ENCODE measurements around the gene PRAC2.

Gene PRAC2

GRCh38 chr17:48734333-48735061 lies 11.5 kb downstream of the PRAC2 start:
- no peak for DNase-seq

GRCh38 chr17:48735062-48735351 lies 12.0 kb downstream of the PRAC2 start:
- DNase-seq: no peak

DNA sequence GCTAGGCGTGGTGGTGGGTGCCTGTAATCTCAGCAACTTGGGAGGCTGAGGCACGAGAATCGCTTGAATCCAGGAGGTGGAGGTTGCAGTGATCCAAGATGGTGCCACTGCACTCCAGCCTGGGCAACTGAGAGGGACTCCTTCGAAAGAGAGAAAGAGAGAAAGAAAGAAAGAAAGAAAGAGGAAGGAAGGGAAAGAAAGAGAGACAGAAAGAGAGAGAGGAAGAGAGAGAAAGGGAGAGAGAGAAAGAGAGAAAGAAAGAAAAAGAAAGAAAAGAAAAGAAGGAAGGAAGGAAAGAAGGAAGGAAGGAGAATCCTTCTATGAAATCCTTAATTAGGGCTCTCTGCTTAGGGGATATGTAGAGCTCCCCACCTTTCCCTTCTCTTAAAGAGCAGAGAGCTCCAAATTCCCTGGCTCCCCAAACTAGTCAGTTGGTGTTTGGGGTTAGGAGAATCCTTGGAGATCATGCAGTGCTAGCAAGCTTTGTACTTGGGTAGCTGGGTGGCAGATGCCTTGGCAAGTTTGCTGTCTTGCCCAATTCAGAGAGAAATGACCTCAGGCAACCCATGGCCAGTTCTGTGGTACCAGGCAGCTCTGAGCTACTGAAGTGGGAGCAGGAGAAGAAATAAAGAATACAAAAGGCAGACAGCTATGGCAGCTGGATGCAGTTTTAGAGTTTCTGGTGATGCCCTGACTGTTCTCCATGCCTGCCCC lies 14.5 kb downstream of the PRAC2 start:
- DNase-seq: no peak

GRCh38 chr17:48738424-48738802 lies 15.4 kb downstream of the PRAC2 start:
- DNase-seq: no peak

DNA sequence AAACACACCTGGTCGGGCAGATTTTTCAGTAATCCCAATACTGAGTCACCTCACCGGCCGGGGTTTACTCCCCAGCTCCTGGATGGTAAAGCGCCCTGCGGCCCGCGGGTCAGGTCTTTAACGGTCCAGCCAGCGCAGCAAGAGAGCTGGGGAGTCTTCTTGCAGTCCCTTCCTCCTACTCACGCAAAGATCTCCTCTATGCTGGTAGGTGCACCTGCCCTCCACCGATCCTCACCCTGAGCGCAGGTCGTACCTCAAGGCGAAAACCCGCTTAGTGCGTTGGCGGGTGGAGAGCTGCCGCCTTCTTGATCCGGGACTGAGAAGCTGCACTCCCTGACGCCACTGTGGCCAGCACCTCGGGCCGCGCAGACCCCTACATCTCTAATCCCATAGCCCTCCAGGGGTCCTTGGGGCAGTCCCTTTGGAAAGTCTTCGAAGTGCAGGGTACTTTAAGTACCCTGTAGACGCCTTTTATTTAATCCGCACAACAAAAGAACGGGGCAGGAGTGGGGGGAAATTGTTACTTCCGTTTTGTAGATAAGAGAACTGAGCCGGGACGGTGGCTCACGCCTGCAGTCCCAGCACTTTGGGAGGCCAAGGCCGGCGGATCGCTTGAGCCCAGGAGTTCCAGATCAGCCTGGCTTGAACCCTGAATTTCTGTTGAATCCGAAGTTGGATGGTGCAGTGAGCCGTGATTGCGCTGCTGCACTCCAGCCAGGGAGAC lies 16.0 kb downstream of the PRAC2 start:
- no peak for DNase-seq

GRCh38 chr17:48740537-48740936 lies 17.6 kb downstream of the PRAC2 start:
- DNase-seq: no peak

DNA sequence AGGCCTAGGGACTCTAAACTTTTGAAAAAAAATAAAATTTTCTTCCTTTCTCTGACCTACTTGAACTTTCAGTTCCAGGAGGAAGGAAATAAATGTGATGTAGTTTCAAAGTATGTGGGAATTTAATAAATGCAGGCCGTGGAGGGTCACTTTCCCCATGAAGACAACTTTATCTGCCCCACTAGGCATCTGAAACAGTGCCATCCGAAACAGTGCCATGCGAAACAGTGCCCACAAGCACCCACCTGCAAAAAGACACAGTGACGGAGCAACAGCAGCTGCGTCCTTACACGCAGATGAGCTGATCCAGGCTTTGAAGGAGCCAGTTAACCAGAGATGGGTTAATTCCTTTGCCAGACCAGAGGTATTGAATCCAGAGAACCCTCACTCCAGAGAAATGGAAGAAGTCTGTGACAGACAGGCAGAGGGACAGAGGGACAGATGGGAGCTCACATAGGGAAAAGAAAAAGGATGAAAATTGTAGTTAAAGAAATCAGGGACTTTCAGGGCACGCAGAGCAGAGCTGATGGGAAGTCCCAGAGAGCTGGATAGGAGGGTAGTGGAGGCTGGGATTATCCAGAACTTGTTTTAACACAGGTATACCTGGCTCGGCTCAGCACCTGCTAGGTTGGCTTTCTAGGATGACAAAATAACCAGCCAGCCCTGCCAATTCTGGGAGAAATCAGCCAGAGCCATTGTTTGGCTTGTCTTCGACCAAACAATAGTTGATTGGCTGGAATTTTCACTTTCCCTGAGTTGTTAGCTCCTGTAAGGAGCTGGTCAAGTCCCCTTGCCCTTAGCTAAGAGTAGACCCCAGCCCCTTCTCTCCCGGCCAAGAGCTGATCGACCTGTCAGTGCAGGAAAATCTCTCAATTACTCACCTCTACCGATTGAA lies 22.6 kb downstream of the PRAC2 start:
- no peak for DNase-seq

DNA sequence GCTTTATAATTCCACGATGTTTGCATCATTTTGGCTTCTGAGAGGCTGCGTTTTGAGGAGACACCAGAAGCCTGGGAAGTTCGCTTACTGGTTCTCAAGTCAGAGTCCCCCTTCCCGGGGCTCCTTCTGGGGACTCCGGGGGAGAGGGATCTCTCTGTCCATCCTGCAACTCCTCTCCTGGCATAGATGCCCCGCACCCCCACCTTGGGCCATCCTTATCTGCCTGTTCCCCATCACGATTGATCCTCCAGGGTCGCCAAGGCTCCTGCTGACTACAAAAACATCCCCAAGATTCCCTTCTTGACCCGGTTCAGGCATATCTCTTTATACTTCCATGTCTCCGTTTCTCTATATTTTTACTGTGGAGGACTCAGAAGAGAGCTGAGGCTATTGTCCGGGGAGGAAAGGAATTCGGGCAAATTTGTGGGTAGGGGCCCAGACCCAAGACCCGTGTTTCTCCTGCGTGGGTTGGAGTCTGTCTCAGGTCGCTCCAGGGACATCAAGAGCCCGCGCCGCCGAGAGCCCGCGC lies 24.0 kb downstream of the PRAC2 start:
- DNase-seq: no peak

DNA sequence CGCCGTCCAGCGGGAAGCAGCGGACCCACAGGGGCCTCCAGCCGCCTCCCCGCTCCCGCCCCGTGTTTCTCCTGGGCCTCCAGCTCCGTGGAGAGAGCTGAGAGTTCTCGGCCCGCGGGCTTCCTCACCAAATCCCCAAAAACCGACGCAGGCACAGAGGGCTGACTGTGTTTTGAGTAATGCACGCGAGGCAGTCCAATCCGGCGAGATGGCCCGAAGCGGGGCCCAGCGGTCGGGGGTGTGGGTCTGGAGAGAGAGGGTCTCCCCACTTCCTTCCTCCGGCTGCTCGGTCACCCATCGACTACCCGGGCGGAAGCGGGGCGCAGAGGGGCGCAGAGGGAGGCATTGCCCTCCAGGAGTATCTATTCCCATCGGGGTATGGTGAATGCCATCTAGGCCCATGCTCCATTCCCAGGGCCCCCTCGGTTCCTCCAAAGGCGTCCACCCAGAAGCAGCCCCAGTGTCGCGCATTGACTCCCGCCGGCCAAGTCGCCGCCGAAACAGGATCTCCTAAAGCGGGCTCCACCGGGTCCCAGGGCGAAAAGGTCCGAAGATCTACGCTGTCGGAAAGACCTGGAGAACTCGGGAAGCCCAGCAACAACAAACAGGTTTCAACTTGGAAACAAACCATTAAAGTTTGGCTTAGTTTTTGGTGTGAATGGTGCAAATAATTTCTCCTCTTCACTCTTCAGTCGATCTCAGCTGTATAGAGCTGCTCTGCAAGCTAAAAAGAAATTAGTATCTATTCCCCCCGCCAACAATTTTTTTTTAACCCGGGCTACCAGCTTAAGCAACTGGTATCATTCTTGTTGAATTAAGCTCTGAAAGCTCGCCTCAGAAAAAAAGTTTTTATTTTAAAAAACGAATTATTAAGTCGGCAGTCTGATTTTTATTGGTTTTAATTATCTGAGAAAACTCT lies 24.7 kb downstream of the PRAC2 start:
- DNase-seq: no peak

DNA sequence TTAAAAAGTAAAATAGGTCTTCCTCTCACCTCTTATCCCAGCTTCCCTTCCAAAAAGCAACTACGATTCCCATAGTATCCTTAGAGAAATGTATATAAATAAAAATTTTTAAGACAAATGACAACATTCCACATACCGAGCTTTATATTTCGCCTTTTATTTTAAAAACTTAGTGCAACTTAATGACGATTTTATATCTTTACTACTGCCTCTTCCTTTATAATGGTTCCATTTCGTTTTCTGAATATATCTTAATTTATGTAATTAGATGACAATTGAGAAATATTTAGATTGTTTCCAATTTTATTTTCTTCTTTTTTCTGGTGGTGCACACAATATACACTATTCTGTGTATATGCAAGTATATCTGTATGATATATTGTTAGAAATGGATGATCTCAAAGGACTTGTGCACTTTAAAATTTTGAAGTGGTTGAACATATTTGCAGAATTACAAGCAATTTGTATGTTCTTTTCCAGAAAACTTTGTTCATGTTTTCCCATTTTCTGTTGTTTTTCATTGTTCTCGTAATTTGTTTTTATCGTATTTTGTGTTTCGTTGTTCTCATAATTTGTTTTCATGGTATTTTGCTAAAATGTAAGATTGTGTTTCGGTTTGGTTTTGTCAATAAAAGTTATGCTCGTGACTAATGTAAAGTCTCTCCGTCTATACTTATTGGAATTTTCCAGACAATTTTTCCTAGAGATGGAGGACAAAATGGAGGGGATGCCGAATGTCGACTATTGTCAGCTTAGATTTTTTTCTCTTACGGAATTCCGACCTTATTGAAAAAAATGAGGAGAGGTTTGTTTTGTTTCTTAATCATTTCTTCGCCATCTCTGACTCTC lies 26.0 kb downstream of the PRAC2 start:
- DNase-seq: no peak

- no peak for DNase-seq
Measured at GRCh38 chr17:48749621-48750553, 26.9 kb downstream of the PRAC2 start.

DNA sequence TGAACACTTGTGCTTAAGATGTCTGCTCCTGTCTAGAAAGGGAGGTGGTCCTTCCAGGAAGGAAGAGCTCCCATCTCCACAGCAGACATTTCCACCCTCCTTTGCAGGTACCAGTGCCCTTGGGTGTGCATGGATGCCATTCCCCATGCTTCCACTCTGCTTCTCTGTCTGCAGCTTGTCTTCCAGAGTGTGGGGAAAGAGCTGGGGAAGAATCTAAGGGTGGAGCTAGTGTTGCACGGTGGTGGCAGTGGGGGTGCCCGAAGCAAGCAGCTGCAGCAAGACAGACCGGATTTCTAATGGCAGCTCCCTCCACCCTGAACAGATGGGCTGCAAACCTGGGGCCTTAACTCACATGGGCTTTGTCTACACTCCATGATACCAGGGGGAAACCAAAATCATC lies 28.2 kb downstream of the PRAC2 start:
- no peak for DNase-seq

GRCh38 chr17:48751733-48752398 lies 28.9 kb downstream of the PRAC2 start:
- DNase-seq: no peak

DNA sequence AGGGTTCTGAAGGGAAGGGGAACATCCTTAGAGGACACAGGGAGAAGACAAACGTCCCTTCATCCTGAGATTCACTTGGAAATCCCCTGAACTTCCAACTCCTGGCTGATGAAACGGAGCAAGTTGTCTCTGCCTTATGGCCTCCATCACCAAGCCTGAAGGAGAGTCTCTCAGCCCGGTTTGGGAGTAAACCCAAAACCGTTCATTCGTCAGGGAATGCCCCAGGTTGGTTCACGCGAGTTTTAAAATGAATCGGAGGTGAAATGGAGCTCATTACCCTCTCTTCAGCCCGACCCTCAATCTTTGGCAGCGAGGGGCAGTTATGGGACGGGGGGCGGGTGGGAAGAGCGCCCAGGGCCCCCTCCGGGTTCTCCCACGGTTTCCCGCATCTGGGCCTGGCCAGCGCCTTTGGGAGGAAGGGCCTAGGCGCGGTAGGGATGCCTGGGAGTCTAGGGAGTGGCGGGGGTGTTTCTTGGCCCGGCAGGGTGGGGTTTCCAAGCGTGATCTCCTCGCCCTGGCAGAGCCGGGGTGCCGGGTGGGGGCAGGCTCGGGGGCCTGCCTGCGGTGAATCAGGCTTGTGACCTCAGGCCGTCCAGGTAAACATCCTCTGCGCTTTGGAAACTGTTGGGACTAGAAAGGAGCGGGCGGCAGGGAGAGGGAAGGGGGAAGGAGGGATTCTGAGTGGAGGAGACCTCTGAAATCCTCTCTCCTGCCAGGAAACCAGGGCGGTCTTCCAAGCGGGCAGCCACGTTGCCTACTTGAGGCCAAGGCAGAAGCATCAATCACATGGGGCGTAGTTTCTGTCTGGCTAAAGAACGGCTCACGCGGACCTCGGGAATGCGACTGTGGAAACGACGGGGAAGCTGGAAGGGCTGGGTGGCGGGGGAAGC lies 29.7 kb downstream of the PRAC2 start:
- no peak for DNase-seq

DNA sequence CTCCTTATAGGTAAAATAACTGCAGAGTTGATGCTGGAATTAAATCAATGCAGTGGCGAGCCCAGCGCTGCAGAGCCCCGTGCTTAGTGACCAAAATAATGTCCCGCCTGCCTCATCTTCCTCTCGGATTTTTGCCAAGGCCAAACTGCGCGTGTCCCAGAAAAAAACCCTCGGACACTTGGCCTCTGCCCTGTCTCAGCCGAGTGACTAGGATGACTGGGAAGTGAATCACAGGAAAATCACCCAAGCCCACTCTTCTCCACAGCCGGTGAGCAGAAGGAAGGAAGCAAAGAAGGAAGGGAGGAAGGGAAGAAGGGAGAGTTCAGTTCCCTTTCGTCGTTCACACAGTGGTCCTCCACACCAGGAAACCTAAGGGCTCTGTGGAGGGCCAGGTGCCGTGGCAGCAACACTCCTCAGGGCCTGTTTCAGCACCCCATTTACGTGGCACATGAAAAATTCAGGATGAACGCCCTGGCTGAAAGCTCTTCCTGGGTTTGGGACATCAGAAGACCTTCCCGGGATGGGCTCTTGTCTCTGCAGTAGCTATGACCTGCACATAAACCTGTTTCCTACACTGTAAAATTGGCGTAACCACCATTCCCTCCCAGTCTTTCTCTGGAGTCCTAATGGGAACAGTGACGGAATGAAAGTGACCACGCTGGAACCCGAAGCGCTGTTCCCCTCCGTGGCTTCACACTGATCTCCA lies 31.0 kb downstream of the PRAC2 start:
- no peak for DNase-seq

DNA sequence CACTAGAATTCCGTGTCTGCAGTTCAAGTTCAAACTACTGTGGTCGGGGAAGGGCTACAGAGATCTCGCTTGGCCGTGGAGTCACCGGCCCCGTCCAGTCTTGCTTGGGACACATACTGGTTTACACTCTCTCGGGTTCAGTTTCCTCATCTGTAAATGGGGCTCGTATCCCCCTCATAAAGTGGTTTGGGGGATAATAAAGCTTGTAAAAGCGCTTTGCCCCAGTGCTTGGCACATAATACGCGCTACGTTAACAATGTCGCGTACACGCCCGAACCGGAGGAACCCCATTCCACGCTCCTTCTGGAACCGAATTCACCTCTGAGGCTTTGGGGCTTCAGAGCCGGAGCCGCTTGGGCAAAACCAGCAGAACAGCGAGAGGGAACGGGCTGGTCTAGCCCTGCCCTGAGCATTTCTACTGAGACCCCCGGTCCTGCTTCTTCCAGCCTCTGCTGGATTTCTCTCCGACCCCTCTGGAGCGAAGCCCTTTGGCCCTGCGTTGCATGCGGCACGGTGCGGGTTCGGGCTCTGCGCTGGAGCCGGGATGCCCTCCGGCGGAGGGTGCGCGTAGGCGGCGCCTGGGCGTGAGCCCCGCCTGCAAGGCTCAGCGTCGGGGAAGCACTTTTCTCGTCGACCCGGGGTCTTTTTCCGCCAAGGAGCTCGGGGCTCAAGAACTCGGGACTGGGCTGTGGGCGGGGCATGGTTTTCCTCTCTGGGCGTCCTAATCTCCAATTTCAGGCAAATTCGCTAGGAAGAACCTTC lies 31.7 kb downstream of the PRAC2 start:
- no peak for DNase-seq

DNA sequence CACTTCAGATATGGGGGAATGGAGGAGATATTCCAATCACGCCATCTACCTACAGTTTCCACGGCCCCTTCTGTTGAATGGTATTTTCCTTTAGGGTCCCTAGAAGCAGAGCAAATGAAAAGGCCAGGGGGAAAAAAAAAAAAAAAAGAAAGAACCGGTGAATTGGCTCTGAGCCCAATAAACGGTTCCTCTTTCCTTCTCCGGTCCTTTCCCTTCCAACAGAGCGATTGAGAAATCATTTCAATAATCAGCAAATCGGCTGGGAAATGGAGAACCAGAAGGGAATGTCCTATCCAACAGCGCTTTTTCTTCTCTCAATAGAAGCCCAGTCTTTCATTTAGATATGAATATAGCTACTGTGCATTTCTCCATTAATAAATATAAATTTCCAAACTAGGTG lies 32.4 kb downstream of the PRAC2 start:
- DNase-seq: peak; percentile 77
